ENCODE results near the gene YIPF5. TPM values are rescaled to one million over a fixed set of nuclear protein-coding genes. Genes with fewer than 3 reads are reported as not detected.

Gene YIPF5
- total and polyA plus RNA-seq, 3 donors from 2014 or later = 42.4 to 62.3 (median 54.4) TPM

DNA sequence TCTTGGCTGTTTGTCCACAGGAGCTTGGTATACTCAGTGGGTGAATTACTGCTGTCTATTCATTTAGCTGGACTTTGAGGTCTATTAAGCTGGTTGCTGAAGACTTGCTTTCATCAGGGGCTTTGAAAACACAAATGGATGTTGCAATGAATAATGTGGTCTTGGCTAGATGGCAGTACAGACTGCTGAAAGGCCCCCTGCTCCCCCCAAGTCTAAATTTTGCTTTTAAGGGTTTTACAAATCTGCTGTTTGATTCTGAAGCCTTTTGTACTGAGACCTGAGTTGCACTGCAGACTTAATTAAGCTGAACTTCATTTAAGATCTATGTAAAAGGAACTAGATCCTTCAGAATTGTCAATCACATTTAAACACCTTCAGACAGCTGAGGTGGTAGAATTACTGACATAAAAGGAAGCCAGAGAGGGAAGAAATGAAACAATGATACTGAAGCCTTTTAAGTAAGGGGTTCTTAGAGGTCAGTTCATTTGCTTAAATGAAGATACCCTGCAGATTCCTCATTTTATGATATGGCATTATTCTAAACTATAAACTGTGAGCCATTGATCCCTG, 37.5 kb upstream of the YIPF5 start:
- Histone ChIP-seq H3K36me3 (ENCODE audit: low read depth, missing control alignments) (no peaks in the 10 kb centered on the region), H3K4me1 (peaks cover 8% of the 10 kb centered on the region), H3K9me3 (no peaks in the 10 kb centered on the region), H3K27ac (no peak overlapping the region), H3K27me3 (no peaks in the 10 kb centered on the region), H3K4me3 (no peak overlapping the region)
- TF ChIP-seq, protein P1, sequence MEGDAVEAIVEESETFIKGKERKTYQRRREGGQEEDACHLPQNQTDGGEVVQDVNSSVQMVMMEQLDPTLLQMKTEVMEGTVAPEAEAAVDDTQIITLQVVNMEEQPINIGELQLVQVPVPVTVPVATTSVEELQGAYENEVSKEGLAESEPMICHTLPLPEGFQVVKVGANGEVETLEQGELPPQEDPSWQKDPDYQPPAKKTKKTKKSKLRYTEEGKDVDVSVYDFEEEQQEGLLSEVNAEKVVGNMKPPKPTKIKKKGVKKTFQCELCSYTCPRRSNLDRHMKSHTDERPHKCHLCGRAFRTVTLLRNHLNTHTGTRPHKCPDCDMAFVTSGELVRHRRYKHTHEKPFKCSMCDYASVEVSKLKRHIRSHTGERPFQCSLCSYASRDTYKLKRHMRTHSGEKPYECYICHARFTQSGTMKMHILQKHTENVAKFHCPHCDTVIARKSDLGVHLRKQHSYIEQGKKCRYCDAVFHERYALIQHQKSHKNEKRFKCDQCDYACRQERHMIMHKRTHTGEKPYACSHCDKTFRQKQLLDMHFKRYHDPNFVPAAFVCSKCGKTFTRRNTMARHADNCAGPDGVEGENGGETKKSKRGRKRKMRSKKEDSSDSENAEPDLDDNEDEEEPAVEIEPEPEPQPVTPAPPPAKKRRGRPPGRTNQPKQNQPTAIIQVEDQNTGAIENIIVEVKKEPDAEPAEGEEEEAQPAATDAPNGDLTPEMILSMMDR (IDR thresholded peaks at IDR 0.05) = no peak
- TF ChIP-seq POLR2A (IDR thresholded peaks at IDR 0.05) = no peak
- intact Hi-C loops (cut with DNase I; ENCODE audit: low total_unique reads) = no loop called here
- no peak for DNase-seq

- no peak overlapping the region for H3K27ac ChIP-seq
- H3K27me3 ChIP-seq = no peaks in the 10 kb centered on the region
Observed at GRCh38 chr5:144206141-144206540, 35.7 kb upstream of the YIPF5 start.

GRCh38 chr5:144205141-144205551, 34.7 kb upstream of the YIPF5 start:
- H3K36me3 ChIP-seq (ENCODE audit: low read depth, missing control alignments) = no peaks in the 10 kb centered on the region
- no peaks in the 10 kb centered on the region for H3K27me3 ChIP-seq
- 0 to 1% methylated on average over 29 to 31 of the region's 31 CpGs for WGBS, 2 donors
- no peak overlapping the region for H3K4me3 ChIP-seq
- intact Hi-C loops (cut with DNase I; ENCODE audit: low total_unique reads) = no loop called here
- no peak overlapping the region for H3K27ac ChIP-seq
- TF ChIP-seq, protein P1 (IDR thresholded peaks at IDR 0.05) = no peak
- no peak for TF ChIP-seq POLR2A (IDR thresholded peaks at IDR 0.05)
- H3K4me1 ChIP-seq = peaks cover 8% of the 10 kb centered on the region
- peak; percentile 20 for DNase-seq
- no peaks in the 10 kb centered on the region for H3K9me3 ChIP-seq

More at GRCh38 chr5:144206141-144206540, 35.7 kb upstream of the YIPF5 start:
- Histone ChIP-seq H3K36me3 (ENCODE audit: low read depth, missing control alignments) (no peaks in the 10 kb centered on the region), H3K4me3 (no peak overlapping the region), H3K9me3 (no peaks in the 10 kb centered on the region), H3K4me1 (peaks cover 8% of the 10 kb centered on the region)
- intact Hi-C loops (cut with DNase I; ENCODE audit: low total_unique reads) = no loop called here
- TF ChIP-seq, protein P1 (IDR thresholded peaks at IDR 0.05) = no peak
- TF ChIP-seq POLR2A (IDR thresholded peaks at IDR 0.05) = no peak
- WGBS, 2 donors = 43 to 79% methylated on average over 2 of the region's 2 CpGs
- DNase-seq = no peak

- TF ChIP-seq, protein P1 (IDR thresholded peaks at IDR 0.05) = peak; percentile 61 to 80 (median 69)
- TF ChIP-seq POLR2A (IDR thresholded peaks at IDR 0.05) = no peak
- 31 to 35% methylated on average over 10 of the region's 10 CpGs for WGBS, 2 donors
- no peaks in the 10 kb centered on the region for H3K27me3 ChIP-seq
- peak; percentile 71 for DNase-seq
- H3K9me3 ChIP-seq = no peaks in the 10 kb centered on the region
- no peak overlapping the region for H3K4me3 ChIP-seq
- intact Hi-C loops (cut with DNase I; ENCODE audit: low total_unique reads) = no loop called here
- H3K36me3 ChIP-seq (ENCODE audit: low read depth, missing control alignments) = no peaks in the 10 kb centered on the region
- H3K4me1 ChIP-seq = peaks cover 8% of the 10 kb centered on the region
- no peak overlapping the region for H3K27ac ChIP-seq
Observed at GRCh38 chr5:144203750-144204596, 33.5 kb upstream of the YIPF5 start.
